ENCODE measurements around the gene ANKEF1.
"Not testable (repeated sequence)": the region's sequence is repeated elsewhere in the genome, so short reads cannot be mapped to it uniquely, and the experiment has no call there.

ANKEF1 gene

DNA sequence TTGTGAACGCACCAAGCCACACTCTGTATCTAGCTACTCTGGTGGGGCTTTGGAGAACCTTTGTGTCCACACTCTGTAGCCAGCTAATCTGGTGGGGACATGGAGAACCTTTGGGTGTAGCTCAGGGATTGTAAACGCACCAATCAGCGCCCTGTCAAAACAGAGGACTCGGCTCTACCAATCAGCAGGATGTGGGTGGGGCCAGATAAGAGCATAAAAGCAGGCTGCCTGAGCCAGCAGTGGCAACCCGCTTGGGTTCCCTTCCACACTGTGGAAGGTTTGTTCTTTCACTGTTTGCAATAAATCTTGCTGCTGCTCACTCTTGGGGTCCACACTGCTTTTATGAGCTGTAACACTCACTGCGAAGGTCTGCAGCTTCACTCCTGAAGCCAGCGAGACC lies 2.5 kb upstream of the ANKEF1 start:
- DNase-seq (ENCODE audit: low read depth): not testable (repeated sequence)

DNA sequence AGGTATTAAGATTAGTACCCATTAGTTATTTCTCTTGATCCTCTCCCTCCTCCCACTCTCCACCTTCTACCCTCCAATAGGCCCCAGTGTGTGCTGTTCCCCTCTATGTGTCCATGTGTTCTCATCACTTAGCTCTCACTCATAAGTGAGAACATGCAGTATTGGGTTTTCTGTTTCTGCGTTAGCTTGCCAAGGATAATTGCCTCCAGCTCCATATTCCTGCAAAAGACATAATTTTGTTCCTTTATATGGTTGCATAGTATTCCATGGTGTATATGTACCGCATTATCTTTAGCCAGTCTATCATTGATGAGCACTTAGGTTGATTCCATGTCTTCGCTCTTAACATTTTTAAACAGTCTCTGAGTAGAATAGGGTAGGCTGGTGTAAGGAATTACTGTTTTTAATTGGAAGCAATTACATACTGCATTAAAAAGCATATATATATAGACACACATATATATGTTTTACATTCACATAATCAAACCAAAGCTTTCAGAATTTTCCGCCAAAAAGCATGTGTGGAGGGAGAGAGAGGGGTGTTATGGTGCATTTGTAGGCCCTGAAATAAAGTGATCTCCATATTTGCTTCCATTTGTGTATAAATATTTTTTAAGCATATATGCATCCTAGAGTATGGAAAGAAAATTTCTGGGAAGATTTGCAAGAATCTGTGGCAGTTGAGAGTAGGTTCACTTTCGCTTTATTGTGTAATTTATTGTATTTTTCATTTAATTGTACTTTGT lies 709 bp upstream of the ANKEF1 start:
- no peak for DNase-seq (ENCODE audit: low read depth)

GRCh38 chr20:10036321-10036720 lies 1.5 kb downstream of the ANKEF1 start:
- DNase-seq (ENCODE audit: low read depth): not testable (repeated sequence)

DNA sequence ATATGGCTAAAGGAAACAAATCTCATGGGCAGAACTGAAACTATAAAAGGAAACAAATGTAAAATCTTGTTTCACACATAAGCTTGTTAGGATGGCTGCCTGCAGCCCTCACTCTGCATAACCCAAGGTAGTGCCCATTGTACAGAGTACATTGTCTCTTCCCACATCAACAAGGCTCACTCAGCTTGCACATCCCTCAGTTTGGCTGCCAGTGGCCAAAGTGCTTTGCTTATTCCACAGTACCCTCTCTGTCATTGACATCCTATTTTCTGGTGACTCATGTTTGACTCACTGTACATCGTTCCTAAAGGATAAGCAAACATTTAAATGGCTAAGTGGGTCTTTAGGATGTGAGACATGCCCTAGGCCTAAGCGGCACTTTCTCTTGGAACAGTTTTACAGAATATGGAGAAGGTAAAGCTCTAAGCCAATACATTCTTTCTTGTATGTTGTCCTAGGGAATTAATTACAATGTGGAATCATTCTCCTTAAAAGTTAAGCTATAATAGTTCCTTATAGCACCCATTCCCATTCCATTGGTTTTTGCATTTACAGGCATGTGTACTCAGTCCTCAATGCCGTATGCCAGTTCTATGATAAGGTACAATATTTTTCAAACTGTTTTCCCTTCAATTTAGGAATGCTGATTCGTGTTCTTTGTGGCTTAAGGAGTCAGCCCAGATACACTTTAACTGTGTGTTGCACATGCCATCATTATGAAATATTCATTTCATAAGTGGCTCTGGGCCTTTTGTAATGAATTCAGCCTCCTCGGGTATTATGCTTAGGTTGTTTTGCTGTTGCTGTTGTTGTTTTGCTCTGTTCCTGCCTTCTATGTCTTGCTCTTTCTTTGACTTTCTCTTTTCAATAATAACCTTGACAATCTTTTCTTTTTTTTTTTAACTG lies 5.5 kb downstream of the ANKEF1 start:
- peak; percentile 95 for DNase-seq (ENCODE audit: low read depth)

- DNase-seq (ENCODE audit: low read depth): peak; percentile 6
Observed at GRCh38 chr20:10042086-10042485, 7.3 kb downstream of the ANKEF1 start.

GRCh38 chr20:10047427-10047826 lies 12.6 kb downstream of the ANKEF1 start:
- peak; percentile 41 for DNase-seq (ENCODE audit: low read depth)

DNA sequence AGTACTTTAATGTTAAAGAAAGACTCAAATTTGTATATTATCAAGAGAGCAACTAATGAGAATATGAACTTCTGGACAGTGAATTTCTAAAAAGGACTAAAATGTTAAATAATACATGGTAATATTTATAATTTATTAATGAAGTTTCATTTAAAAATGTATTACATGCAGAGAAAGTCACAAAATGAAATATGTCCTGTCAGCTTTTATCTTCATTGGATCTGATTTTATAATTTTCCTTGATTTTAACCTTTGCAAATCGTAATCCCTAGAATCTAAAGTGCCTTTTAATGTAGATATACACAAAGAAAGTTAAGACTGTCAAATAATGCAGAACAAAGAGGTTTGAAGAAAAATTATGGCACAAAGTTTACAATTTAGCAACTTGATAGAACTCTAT lies 16.4 kb downstream of the ANKEF1 start:
- no peak for DNase-seq (ENCODE audit: low read depth)

DNA sequence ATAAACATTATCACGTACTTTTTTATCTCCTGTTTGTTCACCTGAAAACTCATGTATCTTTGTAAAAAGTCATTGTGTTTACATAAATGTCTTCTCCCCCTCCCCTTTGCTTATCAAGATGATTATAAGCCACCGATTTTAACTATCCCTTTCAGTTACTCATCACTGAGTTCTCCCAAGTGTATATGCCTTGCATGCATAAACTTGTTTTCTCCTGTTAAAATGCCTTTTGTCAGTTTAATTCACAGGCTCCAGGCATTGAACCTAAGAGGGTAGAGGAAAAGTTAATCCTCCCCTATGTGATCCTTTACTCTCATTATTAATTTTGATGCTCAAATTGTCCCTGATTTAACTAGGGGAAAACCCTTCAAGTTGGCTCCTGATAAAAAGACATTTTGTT lies 24.2 kb downstream of the ANKEF1 start:
- no peak for DNase-seq (ENCODE audit: low read depth)

- no peak for DNase-seq (ENCODE audit: low read depth)
Observed at GRCh38 chr20:10060226-10060625, 25.4 kb downstream of the ANKEF1 start.

- DNase-seq (ENCODE audit: low read depth): no peak
Observed at GRCh38 chr20:10061641-10062040, 26.9 kb downstream of the ANKEF1 start.

- no peak for DNase-seq (ENCODE audit: low read depth)
Observed at GRCh38 chr20:10063482-10063881, 28.7 kb downstream of the ANKEF1 start.

- no peak for DNase-seq (ENCODE audit: low read depth)
Observed at GRCh38 chr20:10064611-10065010, 29.8 kb downstream of the ANKEF1 start.

DNA sequence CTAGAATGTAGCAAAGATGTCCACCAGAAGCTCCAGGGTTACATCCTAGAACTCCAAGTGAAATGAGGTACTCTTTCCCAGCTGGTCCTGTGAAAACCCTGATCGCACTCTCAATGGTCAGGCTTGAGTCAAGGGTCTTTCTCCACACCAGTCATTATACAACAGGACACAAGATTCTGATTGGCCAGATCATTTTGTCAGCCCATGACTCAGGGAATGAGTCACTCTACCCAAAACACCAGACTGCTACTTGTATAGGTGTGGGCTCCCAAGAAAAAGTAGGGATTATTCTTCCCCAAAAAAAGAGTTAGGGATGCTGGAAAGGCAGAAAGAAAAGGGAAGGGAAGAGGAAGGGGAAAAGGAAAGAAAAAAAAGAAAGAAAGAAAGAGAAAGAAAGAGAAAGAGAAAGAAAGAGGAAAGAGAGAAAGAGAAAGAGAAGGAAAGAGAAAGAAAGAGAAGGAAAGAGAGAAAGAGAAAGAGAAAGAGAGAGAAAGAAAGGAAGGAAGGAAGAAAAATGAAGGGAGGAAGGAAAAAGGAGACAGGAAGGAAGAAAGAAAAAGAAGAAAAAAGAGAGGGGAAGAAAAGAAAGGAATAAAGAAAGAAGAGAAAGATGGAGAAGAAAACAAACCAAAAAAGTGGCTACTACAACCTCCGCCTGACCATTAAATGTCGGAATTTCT lies 30.5 kb downstream of the ANKEF1 start:
- DNase-seq (ENCODE audit: low read depth): peak; percentile 46

DNA sequence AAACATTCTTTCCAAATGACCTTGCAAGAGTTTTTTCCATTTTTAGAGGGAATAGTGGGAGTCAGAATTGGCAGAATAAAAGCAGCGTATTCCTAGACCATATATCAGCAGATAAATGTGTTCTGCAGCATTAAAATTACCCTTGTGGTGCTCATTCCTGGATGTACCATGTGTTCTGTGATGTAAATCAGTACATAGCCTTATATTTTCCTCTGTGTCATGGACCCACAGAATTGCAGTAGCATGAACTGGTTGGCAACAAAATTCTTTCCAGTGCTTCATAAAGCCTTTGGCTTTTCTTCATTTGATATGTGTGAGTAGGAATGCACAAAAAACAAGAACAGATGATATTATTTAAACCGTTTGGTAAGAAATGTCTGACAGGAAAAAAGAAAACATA lies 32.5 kb downstream of the ANKEF1 start:
- DNase-seq (ENCODE audit: low read depth): no peak

GRCh38 chr20:10074513-10074912 lies 39.7 kb downstream of the ANKEF1 start:
- peak; percentile 96 for DNase-seq (ENCODE audit: low read depth)

- DNase-seq (ENCODE audit: low read depth): no peak
Observed at GRCh38 chr20:10075606-10076005, 40.8 kb downstream of the ANKEF1 start.

DNA sequence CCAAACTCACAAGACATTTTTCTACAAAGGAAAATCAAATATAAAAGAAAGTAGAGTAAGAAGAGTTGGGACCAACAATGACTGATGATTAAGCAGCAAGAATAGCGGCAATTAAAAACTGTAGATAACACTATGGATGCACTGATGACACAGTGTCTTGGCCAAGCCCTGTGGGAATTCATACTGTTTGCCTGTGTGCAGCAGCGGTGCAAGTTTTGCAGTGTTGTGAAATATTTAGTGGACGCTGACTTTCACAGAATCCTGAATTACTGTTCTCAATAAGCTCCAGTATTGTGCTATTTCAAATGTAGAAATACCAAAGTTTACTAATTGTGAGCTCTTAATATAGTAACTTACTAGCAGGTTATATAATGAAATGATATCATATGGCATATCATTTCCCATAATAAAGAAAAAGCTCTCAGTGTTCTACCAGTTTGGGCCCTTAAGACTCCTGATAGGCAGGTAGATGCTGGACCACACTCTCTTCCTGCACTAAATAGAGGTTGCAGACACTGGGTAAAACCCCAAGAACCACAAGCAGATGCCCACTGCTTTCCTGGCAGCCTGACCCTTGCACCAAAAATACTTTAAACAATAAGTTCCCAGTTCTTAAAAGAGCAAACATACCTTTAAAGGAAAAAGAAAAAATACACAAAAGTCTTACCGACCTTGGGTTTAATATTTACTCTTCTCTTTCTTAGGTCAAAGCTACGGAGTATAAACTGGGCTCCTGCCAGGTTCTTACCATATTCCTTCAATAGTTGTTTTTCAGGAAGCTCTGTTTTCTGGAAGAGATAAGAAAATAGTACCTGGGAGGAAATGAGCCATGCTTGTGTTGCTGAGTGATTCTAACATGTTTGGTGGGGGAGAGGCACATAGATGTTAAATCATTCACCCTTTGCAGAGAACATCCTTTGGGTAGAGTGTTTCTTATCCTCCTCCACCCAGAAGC lies 41.6 kb downstream of the ANKEF1 start:
- DNase-seq (ENCODE audit: low read depth): no peak

- DNase-seq (ENCODE audit: low read depth): no peak
Observed at GRCh38 chr20:10077081-10077471, 42.3 kb downstream of the ANKEF1 start.

DNA sequence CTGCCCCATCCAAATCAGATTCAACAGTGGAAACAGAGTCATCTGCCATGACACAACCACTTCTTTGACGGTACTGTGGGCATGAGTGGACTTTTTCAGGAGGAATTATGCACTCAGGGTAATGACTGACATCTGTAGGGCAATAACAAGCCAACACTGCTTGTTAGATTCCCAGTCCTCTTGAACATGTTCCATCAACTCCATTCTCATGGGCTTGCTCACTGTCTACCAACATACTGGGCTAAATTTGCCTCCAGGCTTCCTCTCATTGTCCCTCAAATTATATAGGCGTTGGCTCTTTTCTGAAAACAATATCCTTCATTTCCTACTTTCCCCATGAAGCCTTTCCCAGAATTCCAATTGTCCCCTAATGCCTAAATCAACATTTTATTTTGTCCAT lies 43.1 kb downstream of the ANKEF1 start:
- no peak for DNase-seq (ENCODE audit: low read depth)

- no peak for DNase-seq (ENCODE audit: low read depth)
Observed at GRCh38 chr20:10078403-10078802, 43.6 kb downstream of the ANKEF1 start.

DNA sequence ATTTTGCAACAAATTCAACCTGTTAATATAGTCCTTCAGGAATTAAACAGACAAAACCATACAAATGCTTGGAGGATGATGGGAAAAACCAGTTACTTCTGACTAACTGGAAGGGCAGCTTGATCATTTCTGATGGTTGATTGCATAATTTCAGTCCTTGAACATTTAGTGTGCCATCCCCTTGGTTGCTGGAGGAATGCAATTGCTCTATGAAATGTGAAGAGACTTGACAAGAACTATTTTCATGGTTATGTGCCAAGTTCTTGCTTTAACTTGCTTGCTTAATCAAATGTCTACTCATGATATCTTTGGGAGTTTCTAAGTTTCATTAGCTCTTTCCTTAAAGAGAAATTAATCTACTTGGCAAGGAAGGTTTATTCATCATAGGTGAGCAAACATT lies 45.2 kb downstream of the ANKEF1 start:
- peak; percentile 42 for DNase-seq (ENCODE audit: low read depth)

DNA sequence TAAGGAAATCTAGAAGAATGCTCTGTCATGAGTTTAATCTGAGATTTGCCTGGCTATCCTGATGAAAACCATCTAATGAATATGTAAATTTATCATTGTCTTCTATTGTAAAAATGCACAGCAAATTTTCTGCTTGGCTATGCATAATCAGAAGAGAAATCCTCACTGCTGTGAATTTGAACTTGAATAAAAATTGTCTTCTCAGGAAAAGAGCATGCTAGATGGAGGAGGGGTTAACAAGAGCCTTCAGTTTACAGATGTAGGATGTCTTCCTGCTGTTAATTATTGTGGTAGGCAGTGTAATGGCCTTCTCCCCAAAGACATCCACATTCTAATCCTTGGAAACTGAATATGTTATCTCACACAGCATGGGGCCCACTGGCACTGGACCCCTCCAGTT lies 45.8 kb downstream of the ANKEF1 start:
- no peak for DNase-seq (ENCODE audit: low read depth)
